ENCODE data around the gene CRELD2. TPM values are rescaled to one million over a fixed set of nuclear protein-coding genes. Genes with fewer than 3 reads are reported as not detected.
A peak's percentile ranks its signal among the peaks of the same experiment; 100 is the strongest.

The CRELD2 gene, protein sequence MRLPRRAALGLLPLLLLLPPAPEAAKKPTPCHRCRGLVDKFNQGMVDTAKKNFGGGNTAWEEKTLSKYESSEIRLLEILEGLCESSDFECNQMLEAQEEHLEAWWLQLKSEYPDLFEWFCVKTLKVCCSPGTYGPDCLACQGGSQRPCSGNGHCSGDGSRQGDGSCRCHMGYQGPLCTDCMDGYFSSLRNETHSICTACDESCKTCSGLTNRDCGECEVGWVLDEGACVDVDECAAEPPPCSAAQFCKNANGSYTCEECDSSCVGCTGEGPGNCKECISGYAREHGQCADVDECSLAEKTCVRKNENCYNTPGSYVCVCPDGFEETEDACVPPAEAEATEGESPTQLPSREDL
- total RNA-seq (10 to 100 TPM in 3 of 4 donors, 1 to 10 TPM in 1; 9.9 to 14.0 (median 11.5) TPM), polyA plus RNA-seq (10 to 100 TPM in 2 of 3 donors, 1 to 10 TPM in 1; 8.8 to 14.1 (median 11.6) TPM)
- long read RNA-seq, donor 1, transcript CRELD2-201 (10 exons, 1,357 nt): major isoform, 11 of 18 reads
- long read RNA-seq, donor 1, partial matches to known transcripts: 0 of 18 reads
- long read RNA-seq, donor 1, other reads (novel, unspliced or antisense): 6 of 18 reads
- long read RNA-seq, donor 2, transcript CRELD2-201 (10 exons, 1,357 nt): major isoform, 30 of 45 reads
- long read RNA-seq, donor 2, partial matches to known transcripts: 1 of 45 reads
- long read RNA-seq, donor 2, other reads (novel, unspliced or antisense): 12 of 45 reads

DNA sequence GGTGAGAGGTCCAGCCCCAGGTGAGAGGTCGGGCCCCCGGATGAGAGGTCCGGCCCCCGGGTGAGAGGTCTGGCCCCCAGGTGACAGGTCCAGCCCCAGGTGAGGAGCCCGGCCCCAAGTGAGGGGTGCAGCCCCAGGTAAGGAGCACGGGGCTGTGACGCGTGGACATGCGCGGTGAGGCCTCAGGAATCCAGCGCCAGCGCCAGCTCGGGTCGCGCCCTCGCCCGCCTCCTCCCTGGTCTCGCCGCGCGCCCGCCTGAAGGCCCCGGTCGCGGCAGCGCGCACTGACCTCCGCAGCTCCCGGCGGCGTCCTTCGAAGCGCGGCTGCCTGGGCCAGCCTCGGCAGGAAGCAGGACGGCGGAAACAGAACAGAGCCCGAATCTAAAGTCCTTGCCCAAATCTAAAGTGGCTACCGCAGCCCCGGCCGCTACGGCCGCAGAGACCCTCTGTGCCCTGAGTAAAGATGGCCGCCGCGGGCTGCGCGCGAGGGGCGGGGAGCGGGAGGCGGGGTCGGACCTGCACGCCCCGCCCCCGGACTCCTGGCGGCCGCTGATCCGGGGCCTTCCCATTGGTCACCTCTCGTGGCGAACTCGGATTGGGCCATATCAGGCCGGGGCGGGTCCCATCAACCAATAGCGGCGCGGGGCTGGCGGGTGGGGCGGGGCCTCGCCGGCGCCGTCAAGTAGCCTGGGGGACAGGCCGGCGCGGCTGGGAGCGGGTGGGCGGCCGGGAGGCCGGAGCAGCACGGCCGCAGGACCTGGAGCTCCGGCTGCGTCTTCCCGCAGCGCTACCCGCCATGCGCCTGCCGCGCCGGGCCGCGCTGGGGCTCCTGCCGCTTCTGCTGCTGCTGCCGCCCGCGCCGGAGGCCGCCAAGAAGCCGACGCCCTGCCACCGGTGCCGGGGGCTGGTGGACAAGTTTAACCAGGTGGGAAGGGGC lies at the start of gene CRELD2, which contains the start of gene ALG12:
CRELD2 (plus strand) TSS at position 661 of the 937 bp plus-strand sequence; CDS start at position 797, 136 bp downstream.
ALG12 (minus strand) TSS at position 465 of the 937 bp plus-strand sequence. CDS start 4,673 bp downstream, outside the sequence.
- intact Hi-C loops (cut with DNase I): loop anchor here (2.0 to 10.0 kb wide), 2 partner anchors 63 kb away; partner anchors contain the start of gene ZBED4 (in 1 of the 2)
- no peak for TF ChIP-seq CTCF (IDR thresholded peaks at IDR 0.05)
- 0 to 2% (median 0%) methylated on average over 55 to 103 of the region's 103 CpGs for WGBS, 3 donors
- peak within 1 kb of the TSS; percentile 95 for H3K27ac ChIP-seq
- H3K4me3 ChIP-seq: peak within 1 kb of the TSS; percentile 91
- peaks cover 5 to 31% of the 10 kb centered on the region in 2 donors for H3K36me3 ChIP-seq (ENCODE audit: insufficient read depth in 1 of 2, low read depth in 1 of 2)
- H3K4me1 ChIP-seq: peaks cover 12% of the 10 kb centered on the region
- no peaks in the 10 kb centered on the region for H3K27me3 ChIP-seq (ENCODE audit: insufficient read depth in 3 of 3, low read length in 2 of 3)
- ATAC-seq (peak; percentile 98 to 99 (median 98)), DNase-seq (peak; percentile 99)
- no peaks in the 10 kb centered on the region for H3K9me3 ChIP-seq

DNA sequence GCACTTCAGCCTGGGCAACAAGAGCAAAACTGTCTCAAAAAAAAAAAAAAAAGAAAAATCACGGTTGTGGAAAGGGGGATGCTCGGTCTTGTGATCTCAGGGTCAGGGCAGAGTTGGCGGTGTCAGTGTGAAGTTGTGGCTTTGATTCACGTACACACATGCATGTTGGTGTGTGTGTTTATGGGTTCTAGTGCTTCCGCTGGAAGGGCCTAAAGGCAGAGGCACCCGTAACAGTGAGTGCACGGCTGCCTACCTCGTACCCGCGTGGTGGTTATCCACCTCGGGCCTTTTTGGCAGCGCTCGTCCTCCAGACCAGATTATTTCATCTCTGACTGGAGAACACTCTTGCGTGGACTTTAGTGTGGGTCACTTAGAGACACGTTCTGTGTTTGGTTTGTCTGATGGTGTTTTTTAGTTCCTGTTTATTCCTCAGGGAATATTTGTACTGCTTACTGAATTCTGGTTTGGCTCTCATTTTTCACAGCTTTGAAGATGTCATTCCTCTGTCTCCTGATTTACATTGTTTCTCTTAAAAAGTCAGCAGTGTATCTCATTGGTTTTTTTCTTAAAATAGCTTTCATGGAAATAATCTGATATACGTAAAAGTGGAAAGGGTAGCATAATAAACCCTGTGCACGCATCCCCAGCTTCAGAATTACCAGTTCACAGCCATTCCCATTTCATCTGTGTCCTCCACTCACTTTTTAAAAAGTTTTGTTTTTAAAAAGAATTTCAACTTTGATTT lies 49.2 kb upstream of the CRELD2 start:
- TF ChIP-seq CTCF (IDR thresholded peaks at IDR 0.05): no peak
- H3K9me3 ChIP-seq: peaks cover 29% of the 10 kb centered on the region
- intact Hi-C loops (cut with DNase I): no loop called here
- 89 to 91% (median 90%) methylated on average over 17 of the region's 17 CpGs for WGBS, 3 donors
- H3K36me3 ChIP-seq (ENCODE audit: insufficient read depth in 1 of 2, low read depth in 1 of 2): no peaks in the 10 kb centered on the region
- ATAC-seq (no peak), DNase-seq (no peak)
- no peak overlapping the region for H3K4me3 ChIP-seq
- no peaks in the 10 kb centered on the region for H3K4me1 ChIP-seq
- H3K27me3 ChIP-seq (ENCODE audit: insufficient read depth in 3 of 3, low read length in 2 of 3): no peaks in the 10 kb centered on the region
- H3K27ac ChIP-seq: no peak overlapping the region

DNA sequence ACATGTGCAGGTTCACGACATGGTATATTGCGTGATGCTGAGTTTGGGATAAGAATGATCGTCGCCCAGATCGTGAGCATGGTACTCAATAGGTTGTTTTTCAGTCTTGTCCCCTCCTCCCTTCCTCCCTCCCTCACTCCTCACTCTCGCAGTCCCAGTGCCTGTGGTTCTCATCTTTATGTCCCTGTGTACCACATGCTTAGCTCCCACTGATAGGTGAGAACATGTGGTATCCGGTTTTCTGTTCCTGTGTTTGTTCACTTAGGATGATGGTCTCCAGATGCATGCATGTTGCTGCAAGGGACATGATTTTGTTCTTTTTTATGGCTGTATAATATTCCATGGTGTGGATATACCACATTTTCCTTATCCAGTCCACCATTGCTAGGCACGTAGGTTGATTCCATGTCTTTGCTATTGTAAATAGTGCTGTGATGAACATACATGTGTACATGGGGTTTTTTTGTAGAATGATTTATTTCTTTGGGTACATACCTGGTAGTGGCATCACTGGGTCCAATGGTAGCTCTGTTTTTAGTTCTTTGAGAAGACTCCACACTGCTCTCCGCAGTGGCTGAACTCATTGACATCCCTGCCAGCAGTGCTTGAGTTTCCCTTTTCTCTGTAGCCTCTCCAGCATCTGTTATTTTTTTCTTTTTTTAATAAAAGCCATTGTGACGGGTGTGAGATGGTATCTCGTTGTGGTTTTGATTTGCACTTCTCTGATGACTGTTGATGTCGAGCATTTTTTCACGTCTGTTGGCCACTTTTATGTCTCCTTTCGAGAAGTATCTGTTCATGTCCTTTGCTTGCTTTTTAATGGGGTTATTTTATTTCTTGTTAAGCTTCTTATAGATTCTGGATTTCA lies 48.4 kb upstream of the CRELD2 start:
- no peak for ATAC-seq
- DNase-seq: no peak
- Histone ChIP-seq H3K9me3 (peaks cover 29% of the 10 kb centered on the region), H3K4me1 (no peaks in the 10 kb centered on the region), H3K36me3 (ENCODE audit: insufficient read depth in 1 of 2, low read depth in 1 of 2) (no peaks in the 10 kb centered on the region), H3K4me3 (no peak overlapping the region), H3K27me3 (ENCODE audit: insufficient read depth in 3 of 3, low read length in 2 of 3) (no peaks in the 10 kb centered on the region), H3K27ac (no peak overlapping the region)
- WGBS, 3 donors: 94 to 97% (median 95%) methylated on average over 13 of the region's 14 CpGs
- intact Hi-C loops (cut with DNase I): no loop called here
- no peak for TF ChIP-seq CTCF (IDR thresholded peaks at IDR 0.05)

All from psoas muscle (tissue), 8 donors.